Neural cell (in vitro differentiated cells): ENCODE data around the gene AKR7A2. TPM values are rescaled to one million over a fixed set of nuclear protein-coding genes. Genes with fewer than 3 reads are reported as not detected.
"Not testable (repeated sequence)": the region's sequence is repeated elsewhere in the genome, so short reads cannot be mapped to it uniquely, and the experiment has no call there.

ENCODE experiments used
- H2AFZ ChIP-seq: fragments of 200-600, 300-800 bp; sonication (generic), shearing (Covaris generic); 2 replicates; pipeline ENCODE4 v1.6.0; 2014; ENCODE audit warnings: low read depth, mild to moderate bottlenecking, antibody characterized with exemption, low read length, moderate library complexity
- H3F3A ChIP-seq: fragments of 200-600 bp; shearing (Covaris generic); 2 replicates; pipeline ENCODE4 v1.6.1; 2016; ENCODE audit warnings: mild to moderate bottlenecking, moderate library complexity, mixed read lengths, antibody characterized with exemption, low read length; ENCODE audit not compliant: insufficient read depth, poor library complexity, severe bottlenecking
- H3K27ac ChIP-seq: fragments of 200-600, 300-800 bp; sonication (generic), shearing (Covaris generic); 2 replicates; pipeline ENCODE4 v1.5.1; 2014; ENCODE audit warnings: mild to moderate bottlenecking, low read length, moderate library complexity
- H3K27me3 ChIP-seq: fragments of 300-800, 200-600 bp; sonication (generic), shearing (Covaris generic); 2 replicates; pipeline ENCODE4 v1.6.0; 2014; ENCODE audit warnings: mild to moderate bottlenecking, low read depth, low read length, moderate library complexity; ENCODE audit not compliant: insufficient read depth
- H3K36me3 ChIP-seq: fragments of 300-800, 200-600 bp; sonication (generic), shearing (Covaris generic); 2 replicates; pipeline ENCODE4 v1.5.1; 2014; ENCODE audit warnings: mild to moderate bottlenecking, antibody characterized with exemption, low read length, moderate library complexity; ENCODE audit not compliant: insufficient read depth
- H3K4me2 ChIP-seq: fragments of 300-800, 200-600 bp; sonication (generic), shearing (Covaris generic); 2 replicates; pipeline ENCODE4 v1.6.0; 2014; ENCODE audit warnings: mild to moderate bottlenecking, low read length
- H3K4me3 ChIP-seq: fragments of 300-800, 200-600 bp; sonication (generic), shearing (Covaris generic); 2 replicates; pipeline ENCODE4 v1.5.1; 2014; ENCODE audit warnings: mild to moderate bottlenecking, low read length, moderate library complexity
- H3K79me2 ChIP-seq: fragments of 200-600 bp; shearing (Covaris generic); replicated peaks from 2 replicates; pipeline ENCODE4 v1.6.0; 2014; ENCODE audit warnings: mild to moderate bottlenecking, low read length, moderate library complexity; ENCODE audit not compliant: insufficient read depth
- H3K9ac ChIP-seq: fragments of 300-800, 200-600 bp; sonication (generic), shearing (Covaris generic); 2 replicates; pipeline ENCODE4 v1.6.1; 2016; ENCODE audit warnings: mild to moderate bottlenecking, low read length, mixed read lengths
- H3K9me2 ChIP-seq: fragments of 200-600 bp; shearing (Covaris generic); 2 replicates; pipeline ENCODE4 v1.6.1; 2016; ENCODE audit warnings: mild to moderate bottlenecking, low read length, mixed read lengths; ENCODE audit not compliant: insufficient read depth
- H3K9me3 ChIP-seq: fragments of 200-600, 300-800 bp; sonication (generic), shearing (Covaris generic); 2 replicates; pipeline ENCODE4 v1.6.1; 2016; ENCODE audit warnings: mild to moderate bottlenecking, mixed run types, low read length, moderate library complexity, mixed read lengths
- H4K20me1 ChIP-seq: fragments of 200-600 bp; shearing (Covaris generic); 2 replicates; pipeline ENCODE4 v1.6.1; 2016; ENCODE audit warnings: mild to moderate bottlenecking, mixed run types; ENCODE audit not compliant: insufficient read depth
- CTCF ChIP-seq: fragments of 450-650 bp; IDR thresholded peaks from 2 replicates; pipeline ENCODE4 v1.5.1; 2014; ENCODE audit warnings: antibody characterized with exemption, mild to moderate bottlenecking, moderate library complexity; ENCODE audit not compliant: poor library complexity, severe bottlenecking
- EP300 ChIP-seq: fragments of 450-650 bp; conservative IDR thresholded peaks from 2 replicates; pipeline ENCODE4 v1.6.1; 2014; ENCODE audit warnings: antibody characterized with exemption, mild to moderate bottlenecking, moderate library complexity; ENCODE audit not compliant: poor library complexity, severe bottlenecking
- EZH2 ChIP-seq: fragments of 200-600, 300-800 bp; shearing (Covaris generic), sonication (generic); IDR thresholded peaks from 2 replicates; pipeline ENCODE4 v1.6.1; 2014; ENCODE audit warnings: antibody characterized with exemption, low read length, borderline replicate concordance, mild to moderate bottlenecking; ENCODE audit not compliant: insufficient read depth, poor library complexity, severe bottlenecking
- MXI1 ChIP-seq: fragments of 450-650 bp; conservative IDR thresholded peaks from 2 replicates; pipeline ENCODE4 v1.6.1; 2014; ENCODE audit warnings: antibody characterized with exemption, mild to moderate bottlenecking; ENCODE audit not compliant: poor library complexity, severe bottlenecking
- POLR2AphosphoS5 ChIP-seq: IDR thresholded peaks from 2 replicates; pipeline ENCODE4 v1.6.1; 2012
- RAD21 ChIP-seq: fragments of 450-650 bp; conservative IDR thresholded peaks from 2 replicates; pipeline ENCODE4 v1.6.1; 2014; ENCODE audit warnings: antibody characterized with exemption, mild to moderate bottlenecking, moderate library complexity
- REST ChIP-seq: IDR thresholded peaks from 2 replicates; pipeline ENCODE4 v1.6.1; 2012; ENCODE audit warnings: borderline replicate concordance
- SMC3 ChIP-seq: fragments of 450-650 bp; conservative IDR thresholded peaks from 2 replicates; pipeline ENCODE4 v1.6.1; 2014; ENCODE audit warnings: antibody characterized with exemption, mild to moderate bottlenecking, moderate library complexity; ENCODE audit not compliant: poor library complexity
- TAF1 ChIP-seq: IDR thresholded peaks from 2 replicates; pipeline ENCODE4 v1.6.1; 2012; ENCODE audit warnings: low read depth
- polyA plus RNA-seq: library from polyadenylated mRNA; depleted of rRNA; stranded (reverse); fragments of >200 nt; gene quantifications from 2 replicates; pipeline ENCODE4 v1.2.3, GENCODE V29; 2014

Gene AKR7A2
- polyA plus RNA-seq, 1 donor from 2014 or later = 50.6 TPM

GRCh38 chr1:19306941-19307340 lies 5.0 kb downstream of the AKR7A2 start:
- H3K9me3 ChIP-seq = no peaks in the 10 kb centered on the region
- peaks cover 7% of the 10 kb centered on the region for H3K79me2 ChIP-seq
- H2AFZ ChIP-seq = no peak overlapping the region
- H3K4me2 ChIP-seq = no peak overlapping the region
- TF ChIP-seq CTCF (no peak), POLR2AphosphoS5 (no peak), RAD21 (no peak), TAF1 (no peak), REST (no peak), EZH2 (no peak), EP300 (no peak), MXI1 (no peak), SMC3 (no peak)
- H4K20me1 ChIP-seq = no peaks in the 10 kb centered on the region
- H3K36me3 ChIP-seq = no peaks in the 10 kb centered on the region
- no peaks in the 10 kb centered on the region for H3F3A ChIP-seq
- no peak overlapping the region for H3K4me3 ChIP-seq
- no peaks in the 10 kb centered on the region for H3K9me2 ChIP-seq
- no peak overlapping the region for H3K9ac ChIP-seq
- no peaks in the 10 kb centered on the region for H3K27me3 ChIP-seq
- no peak overlapping the region for H3K27ac ChIP-seq

- H4K20me1 ChIP-seq = no peaks in the 10 kb centered on the region
- no peak overlapping the region for H3K27ac ChIP-seq
- TF ChIP-seq MXI1 (no peak), EZH2 (no peak), REST (no peak), POLR2AphosphoS5 (no peak), SMC3 (no peak), RAD21 (no peak), EP300 (no peak), TAF1 (no peak), CTCF (no peak)
- H3K9ac ChIP-seq = no peak overlapping the region
- H3K36me3 ChIP-seq = no peaks in the 10 kb centered on the region
- no peak overlapping the region for H3K4me3 ChIP-seq
- H3K27me3 ChIP-seq = no peaks in the 10 kb centered on the region
- no peaks in the 10 kb centered on the region for H3K9me3 ChIP-seq
- no peak overlapping the region for H2AFZ ChIP-seq
- no peaks in the 10 kb centered on the region for H3K9me2 ChIP-seq
- H3F3A ChIP-seq = no peaks in the 10 kb centered on the region
- no peak overlapping the region for H3K4me2 ChIP-seq
- H3K79me2 ChIP-seq = peaks cover 3% of the 10 kb centered on the region
These were observed 6.1 kb downstream of the AKR7A2 start for GRCh38 chr1:19305880-19306279.

- not testable (repeated sequence) for H3K27me3 ChIP-seq, H3K79me2 ChIP-seq, H3K9me3 ChIP-seq, H3K4me3 ChIP-seq, H3K27ac ChIP-seq, H3K9me2 ChIP-seq, H2AFZ ChIP-seq, H3F3A ChIP-seq, H3K4me2 ChIP-seq, H4K20me1 ChIP-seq, H3K9ac ChIP-seq, H3K36me3 ChIP-seq
These were observed 7.9 kb downstream of the AKR7A2 start for GRCh38 chr1:19304081-19304480.
